ENCODE data around the gene SLCO2A1. TPM values are rescaled to one million over a fixed set of nuclear protein-coding genes. Genes with fewer than 3 reads are reported as not detected.

SLCO2A1 gene
- total and polyA plus RNA-seq, 2 of the 4 experiments (the other 2 are of a cell fraction), result under 0.01 to 1.5 TPM

- H3K4me2 ChIP-seq (ENCODE audit: low read depth, low read length), result no peak overlapping the region
- H3K27ac ChIP-seq (ENCODE audit: insufficient read depth, low read length), result no peak overlapping the region
- no peak overlapping the region for H2AK9ac ChIP-seq (replicated peaks; ENCODE audit: low read depth, low read length, poor library complexity)
- POLR2A ChIA-PET (ENCODE audit: unreplicated experiment), result no interaction called here
- ATAC-seq (ENCODE audit: low read depth), result no peak
- no peak overlapping the region for H4K91ac ChIP-seq (ENCODE audit: insufficient read depth, low read depth, low read length)
- no peak overlapping the region for H3K4ac ChIP-seq (ENCODE audit: low read depth, low read length)
- dilution Hi-C loops (cut with HindIII; ENCODE audit: low sequenced_read_pairs, unreplicated experiment), result no loop called here
- no peak for TF ChIP-seq MAFK (IDR thresholded peaks at IDR 0.05; ENCODE audit: low read depth, low read length)
- TF ChIP-seq BHLHE40 (IDR thresholded peaks at IDR 0.05; ENCODE audit: low read depth, low read length), result no peak
- no peak for TF ChIP-seq CTCF (conservative IDR thresholded peaks at IDR 0.05; ENCODE audit: low read depth, low read length)
- TF ChIP-seq MAZ (IDR thresholded peaks at IDR 0.05; ENCODE audit: borderline replicate concordance, low read depth, low read length), result no peak
- no peak for TF ChIP-seq SMC3 (IDR thresholded peaks at IDR 0.05; ENCODE audit: low read depth, low read length)
- no peak for TF ChIP-seq POLR2A (IDR thresholded peaks at IDR 0.05; ENCODE audit: low read depth, low read length)
- no peak for TF ChIP-seq NFE2L2 (IDR thresholded peaks at IDR 0.05; ENCODE audit: low read depth, low read length)
- TF ChIP-seq RAD21 (IDR thresholded peaks at IDR 0.05; ENCODE audit: low read length), result no peak
- no peak for TF ChIP-seq CHD1 (IDR thresholded peaks at IDR 0.05; ENCODE audit: low read depth, low read length)
- TF ChIP-seq USF2 (IDR thresholded peaks at IDR 0.05; ENCODE audit: low read depth, low read length), result no peak
- no peak for TF ChIP-seq CEBPB (IDR thresholded peaks at IDR 0.05; ENCODE audit: low read depth, low read length)
- no peak for TF ChIP-seq ELK1 (IDR thresholded peaks at IDR 0.05; ENCODE audit: borderline replicate concordance, low read depth, low read length)
- TF ChIP-seq FOS (IDR thresholded peaks at IDR 0.05; ENCODE audit: low read depth, low read length), result no peak
- TF ChIP-seq MXI1 (IDR thresholded peaks at IDR 0.05; ENCODE audit: borderline replicate concordance, low read depth, low read length), result no peak
- TF ChIP-seq RFX5 (IDR thresholded peaks at IDR 0.05; ENCODE audit: low read depth, low read length), result no peak
- H3K9ac ChIP-seq (ENCODE audit: low read depth, low read length), result no peak overlapping the region
- no peak overlapping the region for H3K18ac ChIP-seq (ENCODE audit: low read depth, low read length)
- no peak overlapping the region for H2BK15ac ChIP-seq (ENCODE audit: low read depth, low read length)
- H3K27me3 ChIP-seq (ENCODE audit: control insufficient read depth, insufficient read depth, low read length), result peaks cover 46% of the 10 kb centered on the region
- no peak overlapping the region for H4K5ac ChIP-seq (ENCODE audit: low read depth, low read length)
- no peaks in the 10 kb centered on the region for H3K36me3 ChIP-seq (ENCODE audit: control insufficient read depth, insufficient read depth, low read length)
- H2BK5ac ChIP-seq (ENCODE audit: low read depth, low read length, poor library complexity, severe bottlenecking), result no peak overlapping the region
- no TSS peak for BruUV-seq (replicated peaks)
- no peaks in the 10 kb centered on the region for H3K79me1 ChIP-seq (ENCODE audit: low read depth in 1 of 2, low read length in 2 of 2)
- intact Hi-C loops (cut with micrococcal nuclease), result no loop called here
- in situ Hi-C loops (cut with MboI; ENCODE audit: low sequenced_read_pairs), result no loop called here
- H4K20me1 ChIP-seq (ENCODE audit: insufficient read depth, low read length), result no peaks in the 10 kb centered on the region
- H3K14ac ChIP-seq (replicated peaks; ENCODE audit: low read depth, low read length), result no peak overlapping the region
- H3K4me1 ChIP-seq (ENCODE audit: control insufficient read depth, insufficient read depth, low read length), result no peaks in the 10 kb centered on the region
- H3K9me3 ChIP-seq (ENCODE audit: control insufficient read depth, insufficient read depth, low read length), result no peaks in the 10 kb centered on the region
- no peak for DNase-seq
- H3K56ac ChIP-seq (ENCODE audit: extremely low read depth, insufficient read depth, low read length), result no peak overlapping the region
- no peak overlapping the region for H2BK20ac ChIP-seq (ENCODE audit: low read depth, low read length)
- H2AFZ ChIP-seq (replicated peaks; ENCODE audit: low read length, poor library complexity), result no peak overlapping the region
- no peak overlapping the region for H2AK5ac ChIP-seq (ENCODE audit: low read depth, low read length)
- no peaks in the 10 kb centered on the region for H3K9me1 ChIP-seq (ENCODE audit: insufficient read depth, low read length)
- no peak overlapping the region for H3K23ac ChIP-seq (ENCODE audit: low read depth, low read length)
- H3K4me3 ChIP-seq (ENCODE audit: insufficient read depth, low read depth, low read length), result no peak overlapping the region
- CTCF ChIA-PET, result no interaction called here
- H4K8ac ChIP-seq (ENCODE audit: low read depth in 2 of 2, low read length in 2 of 2), result no peak overlapping the region
- WGBS, 2 experiments (ENCODE audit: extremely low coverage in 2 of 2, insufficient read length in 1 of 2), result 100% methylated on average over 1 of the region's 7 CpGs; no CpG with 5 or more reads in 1 of the 2 experiments
- no peak overlapping the region for H2BK120ac ChIP-seq (ENCODE audit: low read depth, low read length)
Observed at GRCh38 chr3:133886031-133886722, 143.5 kb downstream of the SLCO2A1 start.
